HepG2 (cell line): ENCODE data around the gene GRIK3. TPM values are rescaled to one million over a fixed set of nuclear protein-coding genes. Genes with fewer than 3 reads are reported as not detected.

Experiments
- FOXM1 ChIP-seq: sonication (generic); formaldehyde crosslinking; IDR thresholded peaks from 2 replicates; pipeline ENCODE4 v1.5.0; 2020; ENCODE audit warnings: missing genetic modification reagents
- HMGA1 ChIP-seq: sonication (generic); formaldehyde crosslinking; conservative IDR thresholded peaks from 2 replicates; pipeline ENCODE4 v1.4.0; 2020; ENCODE audit warnings: missing genetic modification reagents
- KMT2B ChIP-seq: IDR thresholded peaks from 2 replicates; pipeline ENCODE4 v1.6.1; 2016; ENCODE audit warnings: missing genetic modification reagents, missing compliant biosample characterization
- NAIF1 ChIP-seq: sonication (generic); formaldehyde crosslinking; IDR thresholded peaks from 2 replicates; pipeline ENCODE4 v1.5.0; 2020; ENCODE audit warnings: mild to moderate bottlenecking, missing genetic modification reagents, borderline replicate concordance
- NONO ChIP-seq, 2 experiments: fragments of 450-650 bp in 1 of 2; sonication (generic) in 1 of 2; formaldehyde crosslinking in 1 of 2; IDR thresholded peaks in 1 of 2; conservative IDR thresholded peaks in 1 of 2; 2 replicates each; pipeline versions ENCODE4 v1.6.1 to v1.8.0; 2017 to 2022; ENCODE audit warnings: mild to moderate bottlenecking in 1 of 2, missing genetic modification reagents in 1 of 2, moderate library complexity in 1 of 2
- SETDB1 ChIP-seq: sonication (generic); formaldehyde crosslinking; IDR thresholded peaks from 2 replicates; pipeline ENCODE4 v1.5.1; 2020; ENCODE audit warnings: missing genetic modification reagents, mild to moderate bottlenecking, borderline replicate concordance
- SRSF1 ChIP-seq: fragments of 200-400 bp; formaldehyde crosslinking; optimal IDR thresholded peaks from 2 replicates; pipeline ENCODE3; 2017; ENCODE audit warnings: mild to moderate bottlenecking, low read depth, low read length, moderate library complexity
- ZNF180 ChIP-seq: sonication (generic); formaldehyde crosslinking; IDR thresholded peaks from 2 replicates; pipeline ENCODE4 v1.4.0; 2020; ENCODE audit warnings: low read depth, missing genetic modification reagents, borderline replicate concordance
- ZNF256 ChIP-seq: sonication (generic); formaldehyde crosslinking; conservative IDR thresholded peaks from 2 replicates; pipeline ENCODE4 v1.4.0; 2020; ENCODE audit warnings: missing genetic modification reagents
- ZNF451 ChIP-seq: sonication (generic); formaldehyde crosslinking; IDR thresholded peaks from 2 replicates; pipeline ENCODE4 v1.5.0; 2020; ENCODE audit warnings: mild to moderate bottlenecking, missing genetic modification reagents
- ZNF790 ChIP-seq: sonication (generic); formaldehyde crosslinking; IDR thresholded peaks from 2 replicates; pipeline ENCODE4 v1.8.0; 2022; ENCODE audit warnings: missing genetic modification reagents, mild to moderate bottlenecking, borderline replicate concordance
- polyA plus RNA-seq, 8 experiments: library from polyadenylated mRNA; depleted of rRNA in 3 of 8; stranded (reverse) in 7 of 8; unstranded in 1 of 8; fragments of >200 nt; fragmentation: Illumina TruSeq in 4 of 8; extraction: Trizol in 4 of 8; gene quantifications; 2 replicates each; pipeline versions ENCODE4 v1.2.1 to v1.2.3, GENCODE V29; 2011 to 2016; ENCODE audit warnings: low read depth in 4 of 8, missing spikeins in 1 of 8, mixed read lengths in 1 of 8; ENCODE audit not compliant: insufficient read depth in 1 of 8
- total RNA-seq, 5 experiments: library from RNA; depleted of rRNA; stranded (reverse); fragments of >200 nt; fragmentation: Illumina TruSeq; extraction: Trizol; gene quantifications; 2 replicates each; pipeline ENCODE4 v1.2.3, GENCODE V29; 2016; ENCODE audit warnings: low read depth in 1 of 5
- TF ChIP-seq, protein P1 (sequence below): sonication (generic); formaldehyde crosslinking; IDR thresholded peaks from one replicate; pipeline ENCODE4 v1.5.1; 2020; ENCODE audit warnings: mild to moderate bottlenecking, missing genetic modification reagents; ENCODE audit errors: not compliant biosample characterization
- TF ChIP-seq, protein P2 (sequence below): sonication (generic); formaldehyde crosslinking; IDR thresholded peaks from 2 replicates; pipeline ENCODE4 v1.5.0; 2020; ENCODE audit warnings: mild to moderate bottlenecking, missing genetic modification reagents, moderate library complexity

The GRIK3 gene
- total and polyA plus RNA-seq, 2 of the 13 experiments (the other 11 are each of a cell fraction or from before 2014, with no cell fraction given), result not detected

DNA sequence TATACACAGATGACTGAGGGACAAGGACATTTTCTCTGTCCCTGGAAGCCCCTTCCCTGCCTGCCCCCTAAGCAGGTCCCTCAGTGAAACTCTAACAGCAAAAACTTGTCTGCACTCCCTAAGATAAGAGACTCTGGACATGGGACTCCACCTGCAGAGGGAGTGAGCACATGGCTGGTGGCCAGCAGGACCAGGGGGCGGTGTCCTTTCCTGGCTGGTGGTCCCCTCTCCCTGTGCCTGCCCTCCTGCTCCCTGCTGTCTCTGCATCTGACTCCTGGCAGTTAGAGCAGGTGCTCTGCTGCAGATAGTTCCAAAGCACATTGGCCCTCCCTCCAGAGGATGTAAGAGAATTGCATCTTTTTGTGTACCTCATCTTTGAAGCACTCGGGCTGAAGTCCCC lies 215.5 kb downstream of the GRIK3 start (continued):
- TF ChIP-seq NAIF1 (CRISPR knock-in tag), result no peak
- TF ChIP-seq HMGA1 (CRISPR knock-in tag), result no peak
- TF ChIP-seq SETDB1, result no peak
- no peak for TF ChIP-seq FOXM1 (CRISPR knock-in tag)
- no peak for TF ChIP-seq SRSF1
- TF ChIP-seq KMT2B (CRISPR knock-in tag), result no peak
- TF ChIP-seq ZNF451 (CRISPR knock-in tag), result no peak
- no peak for TF ChIP-seq ZNF180 (CRISPR knock-in tag)
- no peak for TF ChIP-seq ZNF790 (CRISPR knock-in tag)
- TF ChIP-seq, protein P1, sequence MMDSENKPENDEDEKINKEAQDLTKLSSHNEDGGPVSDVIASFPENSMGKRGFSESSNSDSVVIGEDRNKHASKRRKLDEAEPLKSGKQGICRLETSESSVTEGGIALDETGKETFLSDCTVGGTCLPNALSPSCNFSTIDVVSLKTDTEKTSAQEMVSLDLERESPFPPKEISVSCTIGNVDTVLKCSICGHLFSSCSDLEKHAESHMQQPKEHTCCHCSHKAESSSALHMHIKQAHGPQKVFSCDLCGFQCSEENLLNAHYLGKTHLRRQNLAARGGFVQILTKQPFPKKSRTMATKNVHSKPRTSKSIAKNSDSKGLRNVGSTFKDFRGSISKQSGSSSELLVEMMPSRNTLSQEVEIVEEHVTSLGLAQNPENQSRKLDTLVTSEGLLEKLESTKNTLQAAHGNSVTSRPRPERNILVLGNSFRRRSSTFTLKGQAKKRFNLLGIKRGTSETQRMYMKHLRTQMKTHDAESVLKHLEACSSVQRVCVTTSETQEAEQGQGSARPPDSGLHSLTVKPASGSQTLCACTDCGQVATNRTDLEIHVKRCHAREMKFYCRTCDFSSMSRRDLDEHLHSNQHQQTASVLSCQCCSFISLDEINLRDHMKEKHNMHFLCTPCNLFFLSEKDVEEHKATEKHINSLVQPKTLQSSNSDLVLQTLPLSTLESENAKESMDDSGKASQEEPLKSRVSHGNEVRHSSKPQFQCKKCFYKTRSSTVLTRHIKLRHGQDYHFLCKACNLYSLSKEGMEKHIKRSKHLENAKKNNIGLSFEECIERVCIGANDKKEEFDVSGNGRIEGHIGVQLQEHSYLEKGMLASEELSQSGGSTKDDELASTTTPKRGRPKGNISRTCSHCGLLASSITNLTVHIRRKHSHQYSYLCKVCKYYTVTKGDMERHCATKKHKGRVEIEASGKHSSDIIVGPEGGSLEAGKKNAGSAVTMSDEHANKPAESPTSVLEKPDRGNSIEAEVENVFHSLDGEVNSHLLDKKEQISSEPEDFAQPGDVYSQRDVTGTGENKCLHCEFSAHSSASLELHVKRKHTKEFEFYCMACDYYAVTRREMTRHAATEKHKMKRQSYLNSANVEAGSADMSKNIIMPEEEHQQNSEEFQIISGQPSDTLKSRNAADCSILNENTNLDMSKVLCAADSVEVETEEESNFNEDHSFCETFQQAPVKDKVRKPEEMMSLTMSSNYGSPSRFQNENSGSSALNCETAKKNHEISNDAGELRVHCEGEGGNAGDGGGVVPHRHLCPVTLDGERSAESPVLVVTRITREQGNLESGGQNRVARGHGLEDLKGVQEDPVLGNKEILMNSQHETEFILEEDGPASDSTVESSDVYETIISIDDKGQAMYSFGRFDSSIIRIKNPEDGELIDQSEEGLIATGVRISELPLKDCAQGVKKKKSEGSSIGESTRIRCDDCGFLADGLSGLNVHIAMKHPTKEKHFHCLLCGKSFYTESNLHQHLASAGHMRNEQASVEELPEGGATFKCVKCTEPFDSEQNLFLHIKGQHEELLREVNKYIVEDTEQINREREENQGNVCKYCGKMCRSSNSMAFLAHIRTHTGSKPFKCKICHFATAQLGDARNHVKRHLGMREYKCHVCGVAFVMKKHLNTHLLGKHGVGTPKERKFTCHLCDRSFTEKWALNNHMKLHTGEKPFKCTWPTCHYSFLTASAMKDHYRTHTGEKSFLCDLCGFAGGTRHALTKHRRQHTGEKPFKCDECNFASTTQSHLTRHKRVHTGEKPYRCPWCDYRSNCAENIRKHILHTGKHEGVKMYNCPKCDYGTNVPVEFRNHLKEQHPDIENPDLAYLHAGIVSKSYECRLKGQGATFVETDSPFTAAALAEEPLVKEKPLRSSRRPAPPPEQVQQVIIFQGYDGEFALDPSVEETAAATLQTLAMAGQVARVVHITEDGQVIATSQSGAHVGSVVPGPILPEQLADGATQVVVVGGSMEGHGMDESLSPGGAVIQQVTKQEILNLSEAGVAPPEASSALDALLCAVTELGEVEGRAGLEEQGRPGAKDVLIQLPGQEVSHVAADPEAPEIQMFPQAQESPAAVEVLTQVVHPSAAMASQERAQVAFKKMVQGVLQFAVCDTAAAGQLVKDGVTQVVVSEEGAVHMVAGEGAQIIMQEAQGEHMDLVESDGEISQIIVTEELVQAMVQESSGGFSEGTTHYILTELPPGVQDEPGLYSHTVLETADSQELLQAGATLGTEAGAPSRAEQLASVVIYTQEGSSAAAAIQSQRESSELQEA (CRISPR knock-in tag), result no peak
- TF ChIP-seq NONO (IDR thresholded peaks at IDR 0.05), result no peak
- no peak for TF ChIP-seq NONO (CRISPR knock-in tag; conservative IDR thresholded peaks at IDR 0.05)
- TF ChIP-seq, protein P2, sequence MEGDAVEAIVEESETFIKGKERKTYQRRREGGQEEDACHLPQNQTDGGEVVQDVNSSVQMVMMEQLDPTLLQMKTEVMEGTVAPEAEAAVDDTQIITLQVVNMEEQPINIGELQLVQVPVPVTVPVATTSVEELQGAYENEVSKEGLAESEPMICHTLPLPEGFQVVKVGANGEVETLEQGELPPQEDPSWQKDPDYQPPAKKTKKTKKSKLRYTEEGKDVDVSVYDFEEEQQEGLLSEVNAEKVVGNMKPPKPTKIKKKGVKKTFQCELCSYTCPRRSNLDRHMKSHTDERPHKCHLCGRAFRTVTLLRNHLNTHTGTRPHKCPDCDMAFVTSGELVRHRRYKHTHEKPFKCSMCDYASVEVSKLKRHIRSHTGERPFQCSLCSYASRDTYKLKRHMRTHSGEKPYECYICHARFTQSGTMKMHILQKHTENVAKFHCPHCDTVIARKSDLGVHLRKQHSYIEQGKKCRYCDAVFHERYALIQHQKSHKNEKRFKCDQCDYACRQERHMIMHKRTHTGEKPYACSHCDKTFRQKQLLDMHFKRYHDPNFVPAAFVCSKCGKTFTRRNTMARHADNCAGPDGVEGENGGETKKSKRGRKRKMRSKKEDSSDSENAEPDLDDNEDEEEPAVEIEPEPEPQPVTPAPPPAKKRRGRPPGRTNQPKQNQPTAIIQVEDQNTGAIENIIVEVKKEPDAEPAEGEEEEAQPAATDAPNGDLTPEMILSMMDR (CRISPR knock-in tag), result no peak
- TF ChIP-seq ZNF256 (CRISPR knock-in tag), result no peak
